Fibroblast of lung (primary cell): ENCODE measurements around the gene NPM3.

Experiments
- EZH2 ChIP-seq: IDR thresholded peaks from 2 replicates; pipeline ENCODE4 v1.5.1; 2012; ENCODE audit warnings: low read length, control low read depth, mild to moderate bottlenecking; ENCODE audit errors: missing control alignments
- TF ChIP-seq, protein P1 (sequence below), 2 donors: IDR thresholded peaks in 1 of 2; conservative IDR thresholded peaks in 1 of 2; 1 replicate in 1 of 2; 2 replicates in 1 of 2; pipeline ENCODE4 v1.5.1; 2011 to 2012; ENCODE audit warnings: low read length in 2 of 2, control low read depth in 1 of 2, inconsistent platforms in 1 of 2, low read depth in 1 of 2, mild to moderate bottlenecking in 1 of 2

DNA sequence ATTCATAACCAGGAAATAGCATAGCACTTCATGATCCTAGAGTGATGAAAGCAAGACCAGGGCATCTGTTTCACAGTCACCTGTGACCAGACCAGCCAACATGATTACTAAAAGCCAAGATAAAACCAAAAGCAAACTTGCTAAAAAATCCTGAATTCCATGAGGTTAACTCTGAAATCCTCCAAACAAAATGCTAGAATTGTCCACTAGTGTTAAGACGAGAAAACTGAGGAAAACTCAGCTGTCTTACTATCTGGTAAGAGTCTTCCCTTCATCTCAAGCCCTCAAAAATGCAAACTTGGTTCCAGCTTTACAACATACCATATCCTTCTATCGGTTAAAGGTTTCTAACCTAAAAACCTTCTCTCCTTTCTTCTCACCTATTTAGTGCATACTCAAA is 1.3 kb upstream of the NPM3 start:
- TF ChIP-seq, protein P1, sequence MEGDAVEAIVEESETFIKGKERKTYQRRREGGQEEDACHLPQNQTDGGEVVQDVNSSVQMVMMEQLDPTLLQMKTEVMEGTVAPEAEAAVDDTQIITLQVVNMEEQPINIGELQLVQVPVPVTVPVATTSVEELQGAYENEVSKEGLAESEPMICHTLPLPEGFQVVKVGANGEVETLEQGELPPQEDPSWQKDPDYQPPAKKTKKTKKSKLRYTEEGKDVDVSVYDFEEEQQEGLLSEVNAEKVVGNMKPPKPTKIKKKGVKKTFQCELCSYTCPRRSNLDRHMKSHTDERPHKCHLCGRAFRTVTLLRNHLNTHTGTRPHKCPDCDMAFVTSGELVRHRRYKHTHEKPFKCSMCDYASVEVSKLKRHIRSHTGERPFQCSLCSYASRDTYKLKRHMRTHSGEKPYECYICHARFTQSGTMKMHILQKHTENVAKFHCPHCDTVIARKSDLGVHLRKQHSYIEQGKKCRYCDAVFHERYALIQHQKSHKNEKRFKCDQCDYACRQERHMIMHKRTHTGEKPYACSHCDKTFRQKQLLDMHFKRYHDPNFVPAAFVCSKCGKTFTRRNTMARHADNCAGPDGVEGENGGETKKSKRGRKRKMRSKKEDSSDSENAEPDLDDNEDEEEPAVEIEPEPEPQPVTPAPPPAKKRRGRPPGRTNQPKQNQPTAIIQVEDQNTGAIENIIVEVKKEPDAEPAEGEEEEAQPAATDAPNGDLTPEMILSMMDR (conservative IDR thresholded peaks at IDR 0.05 in 1 of 2, IDR thresholded peaks at IDR 0.05 in 1 of 2; ENCODE audit: low read depth in 1 of 2, low read length in 2 of 2): no peak
- TF ChIP-seq EZH2: no peak
